HG02885 (cell line): Measurements from ENCODE around the gene ERLIN1.

Experiments
- ATAC-seq: cut with Tn5 transposase; IDR thresholded peaks from one replicate; pipeline ENCODE4 v1.9.1; 2021; ENCODE audit warnings: mild to moderate bottlenecking; ENCODE audit not compliant: unreplicated experiment, poor library complexity

ERLIN1 gene

GRCh38 chr10:100173035-100173434 lies 12.8 kb downstream of the ERLIN1 start:
- no peak for ATAC-seq

GRCh38 chr10:100172349-100172748 lies 13.5 kb downstream of the ERLIN1 start:
- no peak for ATAC-seq

- ATAC-seq = no peak
Measured at GRCh38 chr10:100168313-100168643, 17.6 kb downstream of the ERLIN1 start.

- ATAC-seq = no peak
Measured at GRCh38 chr10:100167553-100168312, 18.1 kb downstream of the ERLIN1 start.

- ATAC-seq = no peak
Measured at GRCh38 chr10:100163704-100164621, 21.9 kb downstream of the ERLIN1 start.

- no peak for ATAC-seq
Measured at GRCh38 chr10:100162696-100163095, 23.1 kb downstream of the ERLIN1 start.

GRCh38 chr10:100158044-100158805 lies 27.6 kb downstream of the ERLIN1 start:
- ATAC-seq = peak; percentile 96

GRCh38 chr10:100157156-100157555 lies 28.7 kb downstream of the ERLIN1 start:
- no peak for ATAC-seq

- no peak for ATAC-seq
Measured at GRCh38 chr10:100155936-100156335, 29.9 kb downstream of the ERLIN1 start.

GRCh38 chr10:100154666-100155065 lies 31.2 kb downstream of the ERLIN1 start:
- no peak for ATAC-seq

GRCh38 chr10:100153239-100153825 lies 32.5 kb downstream of the ERLIN1 start:
- ATAC-seq = no peak

GRCh38 chr10:100151723-100152300 lies 34.0 kb downstream of the ERLIN1 start:
- no peak for ATAC-seq

- ATAC-seq = peak; percentile 70
Measured at GRCh38 chr10:100148353-100149211, 37.2 kb downstream of the ERLIN1 start.

GRCh38 chr10:100146875-100147650 lies 38.8 kb downstream of the ERLIN1 start:
- ATAC-seq = no peak

- ATAC-seq = no peak
Measured at GRCh38 chr10:100146398-100146797, 39.4 kb downstream of the ERLIN1 start.

GRCh38 chr10:100143756-100144155 lies 42.1 kb downstream of the ERLIN1 start:
- ATAC-seq = no peak

GRCh38 chr10:100141446-100142087 lies 44.3 kb downstream of the ERLIN1 start:
- ATAC-seq = no peak

- ATAC-seq = no peak
Measured at GRCh38 chr10:100140070-100140469, 45.8 kb downstream of the ERLIN1 start.
